ENCODE data around the gene RABL2B.

Gene RABL2B

GRCh38 chr22:50737728-50738648, 45.4 kb downstream of the RABL2B start, which contains the start of gene ACR:
ACR (plus strand) TSS chr22:50738204; CDS start chr22:50738236, 32 bp downstream.
- H3K9ac ChIP-seq: peak within 1 kb of the TSS in 2 of 11 experiments; percentile 12 to 44; a peak in 3 of 22 replicates
- H3K4me3 ChIP-seq: no peak within 1 kb of the TSS
- no peaks in the 10 kb centered on the region for H3K36me3 ChIP-seq
- peaks cover 0 to 14% (median 0%) of the 10 kb centered on the region in 11 experiments; a peak in 5 of 22 replicates for H3K27me3 ChIP-seq
- peaks cover 13 to 26% (median 21%) of the 10 kb centered on the region in 10 experiments; a peak in 19 of 20 replicates for H3K4me1 ChIP-seq
- peaks cover 0 to 28% (median 4%) of the 10 kb centered on the region in 11 experiments; a peak in 4 of 22 replicates for H4K20me1 ChIP-seq
- no peak within 1 kb of the TSS for H3K27ac ChIP-seq
- H3K9me3 ChIP-seq (replicated peaks in 1 of 11): no peaks in the 10 kb centered on the region
- TF ChIP-seq Cebpa-rat (IDR thresholded peaks at IDR 0.05): no peak
- H3K4me2 ChIP-seq: peak within 1 kb of the TSS; percentile 16 to 94 (median 71); a peak in 20 of 22 replicates

- Histone ChIP-seq H3K4me3 (no peak overlapping the region), H3K27me3 (peaks cover 0 to 14% (median 0%) of the 10 kb centered on the region in 11 experiments; a peak in 5 of 22 replicates)
Observed at GRCh38 chr22:50735739-50736030, 47.8 kb downstream of the RABL2B start.

DNA sequence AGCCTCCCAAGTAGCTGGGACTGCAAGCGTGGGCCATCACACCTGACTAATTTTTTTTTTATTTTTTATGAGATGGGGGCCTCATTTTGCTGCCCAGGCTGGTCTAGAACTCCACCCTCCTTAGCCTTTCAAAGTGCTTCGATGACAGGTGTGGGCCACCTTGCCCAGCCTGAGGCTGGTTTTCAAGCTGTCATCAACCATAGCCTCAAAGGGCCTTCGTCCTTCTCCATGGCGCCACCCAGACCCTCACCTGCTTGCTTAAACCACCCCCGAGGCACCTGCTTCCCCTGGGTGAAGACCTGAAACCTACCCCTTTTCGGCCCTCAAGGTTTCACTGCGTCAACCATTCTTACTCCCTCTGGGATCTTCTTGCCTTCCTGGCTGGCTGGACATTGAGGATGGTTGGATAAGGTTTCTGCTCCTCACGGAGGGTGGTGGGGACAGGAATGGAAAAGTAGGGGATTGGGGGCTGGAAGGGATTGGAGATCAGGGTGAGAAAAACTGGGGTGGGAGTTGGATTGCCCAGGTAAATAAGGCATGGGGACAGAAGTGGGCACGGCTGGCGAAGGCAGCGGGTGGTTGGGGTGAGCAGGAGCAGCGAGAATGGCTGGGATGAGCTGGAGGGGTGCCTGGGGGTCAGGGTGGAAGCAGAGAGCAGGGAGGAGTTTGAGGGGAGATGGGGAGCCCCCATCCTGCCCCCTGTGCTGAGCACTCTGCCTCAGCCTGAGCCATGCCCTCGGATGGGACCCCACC, 48.3 kb downstream of the RABL2B start:
- H3K36me3 ChIP-seq: peaks cover 0 to 3% (median 0%) of the 10 kb centered on the region in 11 experiments; a peak in 1 of 22 replicates
- no peak for TF ChIP-seq Cebpa-rat (IDR thresholded peaks at IDR 0.05)
- no peak overlapping the region for H3K4me2 ChIP-seq
- H4K20me1 ChIP-seq: peaks cover 0 to 44% (median 4%) of the 10 kb centered on the region in 11 experiments; a peak in 8 of 22 replicates
- peaks cover 0 to 14% (median 0%) of the 10 kb centered on the region in 11 experiments; a peak in 5 of 22 replicates for H3K27me3 ChIP-seq
- peaks cover 13 to 27% (median 18%) of the 10 kb centered on the region in 10 experiments; a peak in 19 of 20 replicates for H3K4me1 ChIP-seq
- no peak overlapping the region for H3K9ac ChIP-seq
- no peak overlapping the region for H3K4me3 ChIP-seq
- no peak overlapping the region for H3K27ac ChIP-seq
- no peaks in the 10 kb centered on the region for H3K9me3 ChIP-seq (replicated peaks in 1 of 11)

More at GRCh38 chr22:50735739-50736030, 47.8 kb downstream of the RABL2B start:
- H3K4me2 ChIP-seq: no peak overlapping the region
- H3K4me1 ChIP-seq: peaks cover 13 to 32% (median 22%) of the 10 kb centered on the region in 10 experiments; a peak in 19 of 20 replicates
- no peak for TF ChIP-seq Cebpa-rat (IDR thresholded peaks at IDR 0.05)
- H3K9me3 ChIP-seq (replicated peaks in 1 of 11): no peaks in the 10 kb centered on the region
- H3K36me3 ChIP-seq: peaks cover 0 to 3% (median 0%) of the 10 kb centered on the region in 11 experiments; a peak in 1 of 22 replicates
- no peak overlapping the region for H3K9ac ChIP-seq
- H3K27ac ChIP-seq: no peak overlapping the region
- peaks cover 0 to 40% (median 4%) of the 10 kb centered on the region in 11 experiments; a peak in 6 of 22 replicates for H4K20me1 ChIP-seq

GRCh38 chr22:50734343-50734771, 49.1 kb downstream of the RABL2B start:
- H4K20me1 ChIP-seq: peaks cover 0 to 48% (median 11%) of the 10 kb centered on the region in 11 experiments; a peak in 11 of 22 replicates
- peaks cover 5 to 25% (median 10%) of the 10 kb centered on the region in 10 experiments; a peak in 19 of 20 replicates for H3K4me1 ChIP-seq
- H3K36me3 ChIP-seq: peaks cover 0 to 7% (median 0%) of the 10 kb centered on the region in 11 experiments; a peak in 1 of 22 replicates
- no peak overlapping the region for H3K4me2 ChIP-seq
- no peak overlapping the region for H3K4me3 ChIP-seq
- no peak for TF ChIP-seq Cebpa-rat (IDR thresholded peaks at IDR 0.05)
- peaks cover 0 to 7% (median 0%) of the 10 kb centered on the region in 11 experiments; a peak in 5 of 22 replicates for H3K27me3 ChIP-seq
- no peaks in the 10 kb centered on the region for H3K9me3 ChIP-seq (replicated peaks in 1 of 11)
- no peak overlapping the region for H3K9ac ChIP-seq
- H3K27ac ChIP-seq: no peak overlapping the region

DNA sequence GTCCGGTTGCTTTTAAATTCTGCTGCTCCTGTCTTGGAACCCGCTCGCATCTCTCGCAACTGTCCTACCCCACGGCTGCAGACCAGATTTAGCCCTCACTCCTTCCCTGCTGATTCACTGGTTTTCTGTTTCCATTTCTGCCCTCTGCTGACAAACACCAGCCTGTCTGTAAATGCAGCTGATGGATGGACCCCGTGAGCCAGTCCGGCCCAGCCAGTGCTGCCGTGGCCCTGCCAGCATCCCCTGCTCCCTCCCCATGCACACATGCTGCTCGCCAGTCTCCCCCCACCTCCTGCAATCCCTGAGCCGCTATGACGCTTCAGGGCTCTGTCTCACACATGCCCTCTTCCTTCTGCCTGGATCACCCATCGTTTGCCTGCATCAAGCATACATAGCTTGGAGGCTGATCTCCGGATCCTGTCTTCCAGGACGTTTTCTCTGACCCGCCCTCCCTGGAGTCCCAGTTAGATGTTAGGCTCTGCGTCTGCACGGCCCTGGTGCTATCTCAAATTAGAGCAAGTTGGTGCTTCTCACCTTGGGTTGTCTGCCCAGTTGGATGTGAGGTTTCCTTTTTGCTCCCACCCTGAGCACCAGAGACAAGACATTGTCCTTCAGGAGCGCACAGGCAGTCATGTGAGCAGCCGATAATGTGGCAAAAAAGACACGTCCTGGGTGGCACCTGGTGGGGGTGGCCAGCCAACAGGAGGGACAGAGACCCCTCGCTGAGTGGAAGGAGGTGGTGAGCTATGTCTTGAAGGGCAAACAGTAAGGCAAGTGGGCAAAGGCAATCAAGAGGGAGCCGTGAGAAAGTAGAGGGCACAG, 49.7 kb downstream of the RABL2B start:
- H4K20me1 ChIP-seq: peaks cover 0 to 47% (median 15%) of the 10 kb centered on the region in 11 experiments; a peak in 13 of 22 replicates
- H3K4me2 ChIP-seq: no peak overlapping the region
- TF ChIP-seq Cebpa-rat (IDR thresholded peaks at IDR 0.05): no peak
- H3K9ac ChIP-seq: no peak overlapping the region
- no peak overlapping the region for H3K27ac ChIP-seq
- H3K9me3 ChIP-seq (replicated peaks in 1 of 11): no peaks in the 10 kb centered on the region
- H3K27me3 ChIP-seq: peaks cover 0 to under 1% (median 0%) of the 10 kb centered on the region in 11 experiments; a peak in 2 of 22 replicates
- H3K36me3 ChIP-seq: peaks cover 0 to 7% (median 0%) of the 10 kb centered on the region in 11 experiments; a peak in 1 of 22 replicates
- peaks cover 0 to 23% (median 5%) of the 10 kb centered on the region in 10 experiments; a peak in 15 of 20 replicates for H3K4me1 ChIP-seq
- no peak overlapping the region for H3K4me3 ChIP-seq

DNA sequence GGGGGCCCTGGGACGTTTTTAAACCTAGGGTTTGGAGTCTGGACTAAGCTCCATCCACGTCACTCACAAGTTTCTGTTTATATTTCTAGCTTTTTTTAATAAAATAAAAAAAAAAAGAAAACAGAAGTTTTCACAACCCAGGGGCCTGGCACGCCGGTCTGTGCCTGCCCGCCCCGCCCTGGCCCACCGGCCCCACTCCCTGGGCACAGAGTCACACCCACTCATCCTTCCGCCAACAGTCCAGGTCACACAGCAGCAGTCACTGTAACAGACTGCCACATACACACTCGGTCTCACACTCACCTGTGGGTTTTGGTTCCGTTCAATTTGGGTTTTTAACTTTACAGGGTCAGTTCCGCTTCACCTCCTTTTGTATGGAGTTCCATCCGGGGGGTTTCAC, 50.8 kb downstream of the RABL2B start:
- H4K20me1 ChIP-seq: peaks cover 0 to 58% (median 25%) of the 10 kb centered on the region in 11 experiments; a peak in 14 of 22 replicates
- no peaks in the 10 kb centered on the region for H3K9me3 ChIP-seq (replicated peaks in 1 of 11)
- peaks cover 0 to 26% (median 10%) of the 10 kb centered on the region in 10 experiments; a peak in 9 of 20 replicates for H3K4me1 ChIP-seq
- no peak for TF ChIP-seq Cebpa-rat (IDR thresholded peaks at IDR 0.05)
- H3K4me2 ChIP-seq: no peak overlapping the region
- peaks cover 0 to 14% (median 0%) of the 10 kb centered on the region in 11 experiments; a peak in 2 of 22 replicates for H3K36me3 ChIP-seq
- H3K27me3 ChIP-seq: no peaks in the 10 kb centered on the region
- H3K9ac ChIP-seq: no peak overlapping the region
- no peak overlapping the region for H3K4me3 ChIP-seq
- no peak overlapping the region for H3K27ac ChIP-seq

- Histone ChIP-seq H3K4me3 (no peak overlapping the region), H3K9ac (no peak overlapping the region), H3K27me3 (no peaks in the 10 kb centered on the region), H4K20me1 (peaks cover 0 to 64% (median 32%) of the 10 kb centered on the region in 11 experiments; a peak in 14 of 22 replicates), H3K9me3 (replicated peaks in 1 of 11) (no peaks in the 10 kb centered on the region), H3K27ac (no peak overlapping the region), H3K36me3 (peaks cover 0 to 20% (median under 1%) of the 10 kb centered on the region in 11 experiments; a peak in 7 of 22 replicates), H3K4me2 (no peak overlapping the region), H3K4me1 (peaks cover 0 to 26% (median 10%) of the 10 kb centered on the region in 10 experiments; a peak in 9 of 20 replicates)
- no peak for TF ChIP-seq Cebpa-rat (IDR thresholded peaks at IDR 0.05)
Observed at GRCh38 chr22:50731811-50732624, 51.4 kb downstream of the RABL2B start.
